ENCODE data around the gene NHEJ1. TPM values are rescaled to one million over a fixed set of nuclear protein-coding genes. Genes with fewer than 3 reads are reported as not detected.

NHEJ1 gene
- total and polyA plus RNA-seq, 2 experiments from 2014 or later: 8.4 to 9.4 TPM

DNA sequence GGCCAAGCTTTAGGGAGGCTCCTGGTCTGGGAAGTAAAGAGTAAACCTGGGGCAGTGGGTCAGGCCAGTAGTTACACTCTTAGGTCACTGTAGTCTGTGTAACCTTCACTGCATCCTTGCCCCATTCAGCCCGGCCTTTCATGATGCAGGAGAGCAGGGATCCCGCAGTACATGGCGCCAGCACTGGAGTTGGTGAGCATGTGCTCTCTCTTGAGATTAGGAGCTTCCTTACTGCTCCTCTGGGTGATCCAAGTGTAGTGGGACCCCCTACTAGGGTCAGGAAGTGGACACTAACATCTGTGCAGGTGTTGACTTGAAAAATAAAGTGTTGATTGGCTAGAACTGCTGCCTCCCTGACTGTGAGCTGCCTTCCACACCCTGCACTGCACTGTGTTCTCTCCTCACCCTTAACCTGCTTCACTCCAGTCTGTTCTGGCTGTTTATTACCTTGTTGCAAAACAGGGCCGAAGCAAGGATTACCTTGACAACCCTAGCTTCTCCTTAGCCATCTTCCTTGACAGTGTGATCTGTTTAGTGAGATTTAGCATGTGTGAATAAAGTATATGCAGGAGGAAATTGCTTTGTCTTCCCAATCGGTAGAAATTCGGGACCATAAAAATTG is 22.6 kb upstream of the NHEJ1 start:
- Histone ChIP-seq H3K9me3 (ENCODE audit: low read depth) (no peaks in the 10 kb centered on the region), H3K27ac (no peak overlapping the region), H3K36me3 (peaks cover 36% of the 10 kb centered on the region), H3K27me3 (no peaks in the 10 kb centered on the region), H3K4me1 (ENCODE audit: low read depth) (peaks cover 4% of the 10 kb centered on the region), H3K4me3 (no peak overlapping the region)
- TF ChIP-seq, protein P1, sequence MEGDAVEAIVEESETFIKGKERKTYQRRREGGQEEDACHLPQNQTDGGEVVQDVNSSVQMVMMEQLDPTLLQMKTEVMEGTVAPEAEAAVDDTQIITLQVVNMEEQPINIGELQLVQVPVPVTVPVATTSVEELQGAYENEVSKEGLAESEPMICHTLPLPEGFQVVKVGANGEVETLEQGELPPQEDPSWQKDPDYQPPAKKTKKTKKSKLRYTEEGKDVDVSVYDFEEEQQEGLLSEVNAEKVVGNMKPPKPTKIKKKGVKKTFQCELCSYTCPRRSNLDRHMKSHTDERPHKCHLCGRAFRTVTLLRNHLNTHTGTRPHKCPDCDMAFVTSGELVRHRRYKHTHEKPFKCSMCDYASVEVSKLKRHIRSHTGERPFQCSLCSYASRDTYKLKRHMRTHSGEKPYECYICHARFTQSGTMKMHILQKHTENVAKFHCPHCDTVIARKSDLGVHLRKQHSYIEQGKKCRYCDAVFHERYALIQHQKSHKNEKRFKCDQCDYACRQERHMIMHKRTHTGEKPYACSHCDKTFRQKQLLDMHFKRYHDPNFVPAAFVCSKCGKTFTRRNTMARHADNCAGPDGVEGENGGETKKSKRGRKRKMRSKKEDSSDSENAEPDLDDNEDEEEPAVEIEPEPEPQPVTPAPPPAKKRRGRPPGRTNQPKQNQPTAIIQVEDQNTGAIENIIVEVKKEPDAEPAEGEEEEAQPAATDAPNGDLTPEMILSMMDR (IDR thresholded peaks at IDR 0.05; ENCODE audit: low read depth, low read length): no peak
- no peak for DNase-seq (ENCODE audit: low read depth in 1 of 2, low spot score in 1 of 2)

DNA sequence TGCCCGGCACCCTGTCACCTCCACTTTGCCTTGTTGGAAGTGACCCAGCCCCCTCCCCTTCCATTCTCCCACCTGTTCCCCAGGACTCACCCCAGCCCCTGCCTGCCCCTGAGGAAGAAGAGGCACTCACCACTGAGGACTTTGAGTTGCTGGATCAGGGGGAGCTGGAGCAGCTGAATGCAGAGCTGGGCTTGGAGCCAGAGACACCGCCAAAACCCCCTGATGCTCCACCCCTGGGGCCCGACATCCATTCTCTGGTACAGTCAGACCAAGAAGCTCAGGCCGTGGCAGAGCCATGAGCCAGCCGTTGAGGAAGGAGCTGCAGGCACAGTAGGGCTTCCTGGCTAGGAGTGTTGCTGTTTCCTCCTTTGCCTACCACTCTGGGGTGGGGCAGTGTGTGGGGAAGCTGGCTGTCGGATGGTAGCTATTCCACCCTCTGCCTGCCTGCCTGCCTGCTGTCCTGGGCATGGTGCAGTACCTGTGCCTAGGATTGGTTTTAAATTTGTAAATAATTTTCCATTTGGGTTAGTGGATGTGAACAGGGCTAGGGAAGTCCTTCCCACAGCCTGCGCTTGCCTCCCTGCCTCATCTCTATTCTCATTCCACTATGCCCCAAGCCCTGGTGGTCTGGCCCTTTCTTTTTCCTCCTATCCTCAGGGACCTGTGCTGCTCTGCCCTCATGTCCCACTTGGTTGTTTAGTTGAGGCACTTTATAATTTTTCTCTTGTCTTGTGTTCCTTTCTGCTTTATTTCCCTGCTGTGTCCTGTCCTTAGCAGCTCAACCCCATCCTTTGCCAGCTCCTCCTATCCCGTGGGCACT is 21.9 kb upstream of the NHEJ1 start:
- Histone ChIP-seq H3K27me3 (no peaks in the 10 kb centered on the region), H3K9me3 (ENCODE audit: low read depth) (no peaks in the 10 kb centered on the region), H3K27ac (no peak overlapping the region), H3K4me3 (no peak overlapping the region), H3K36me3 (peaks cover 36% of the 10 kb centered on the region), H3K4me1 (ENCODE audit: low read depth) (peaks cover 4% of the 10 kb centered on the region)
- TF ChIP-seq, protein P1 (IDR thresholded peaks at IDR 0.05; ENCODE audit: low read depth, low read length): no peak
- DNase-seq (ENCODE audit: low read depth in 1 of 2, low spot score in 1 of 2): no peak

DNA sequence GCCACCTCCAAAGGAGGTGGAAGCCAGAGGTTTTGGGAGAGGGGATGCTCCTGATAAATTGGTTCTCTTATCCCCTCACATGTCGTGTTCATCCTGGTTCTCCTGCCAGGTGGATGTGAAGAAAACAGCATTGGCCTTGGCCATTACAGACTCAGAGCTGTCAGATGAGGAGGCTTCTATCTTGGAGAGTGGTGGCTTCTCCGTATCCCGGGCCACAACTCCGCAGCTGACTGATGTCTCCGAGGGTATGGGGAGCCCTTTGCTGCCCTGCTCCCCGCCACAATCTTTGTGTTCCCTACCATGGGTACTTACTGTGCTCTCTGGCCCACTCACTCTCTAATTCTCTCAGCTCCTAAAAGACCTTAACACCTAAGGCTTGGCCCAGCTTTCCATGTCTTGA is 20.9 kb upstream of the NHEJ1 start:
- H3K36me3 ChIP-seq: peaks cover 36% of the 10 kb centered on the region

DNA sequence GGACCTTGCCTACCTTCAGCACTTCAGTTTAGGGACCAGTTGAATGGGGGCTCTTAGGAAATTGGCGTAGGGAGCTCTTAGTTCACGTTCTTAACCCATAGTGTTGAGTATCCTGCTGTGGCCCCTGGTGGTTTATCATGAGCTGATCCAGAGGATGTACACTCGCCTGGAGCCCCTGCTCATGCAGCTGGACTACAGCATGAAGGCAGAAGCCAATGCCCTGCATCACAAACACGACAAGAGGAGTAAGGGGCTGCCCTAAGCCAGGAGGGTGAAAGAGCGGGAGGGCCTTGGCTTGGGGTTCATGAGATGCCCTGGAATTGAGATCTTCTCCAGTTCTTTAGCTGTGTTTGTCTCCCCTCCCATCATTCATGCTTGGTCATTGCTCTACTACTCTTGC is 20.3 kb upstream of the NHEJ1 start:
- Histone ChIP-seq H3K4me1 (ENCODE audit: low read depth) (peaks cover 4% of the 10 kb centered on the region), H3K9me3 (ENCODE audit: low read depth) (no peaks in the 10 kb centered on the region), H3K27ac (no peak overlapping the region), H3K36me3 (peaks cover 36% of the 10 kb centered on the region), H3K4me3 (no peak overlapping the region), H3K27me3 (no peaks in the 10 kb centered on the region)
- TF ChIP-seq, protein P1 (IDR thresholded peaks at IDR 0.05; ENCODE audit: low read depth, low read length): no peak
- DNase-seq (ENCODE audit: low read depth in 1 of 2, low spot score in 1 of 2): no peak

More for the DNA sequence above, 20.9 kb upstream of the NHEJ1 start:
- no peak for DNase-seq (ENCODE audit: low read depth in 1 of 2, low spot score in 1 of 2)
- Histone ChIP-seq H3K27me3 (no peaks in the 10 kb centered on the region), H3K4me1 (ENCODE audit: low read depth) (peaks cover 4% of the 10 kb centered on the region), H3K27ac (no peak overlapping the region), H3K4me3 (no peak overlapping the region), H3K9me3 (ENCODE audit: low read depth) (no peaks in the 10 kb centered on the region)
- TF ChIP-seq, protein P1 (IDR thresholded peaks at IDR 0.05; ENCODE audit: low read depth, low read length): no peak

DNA sequence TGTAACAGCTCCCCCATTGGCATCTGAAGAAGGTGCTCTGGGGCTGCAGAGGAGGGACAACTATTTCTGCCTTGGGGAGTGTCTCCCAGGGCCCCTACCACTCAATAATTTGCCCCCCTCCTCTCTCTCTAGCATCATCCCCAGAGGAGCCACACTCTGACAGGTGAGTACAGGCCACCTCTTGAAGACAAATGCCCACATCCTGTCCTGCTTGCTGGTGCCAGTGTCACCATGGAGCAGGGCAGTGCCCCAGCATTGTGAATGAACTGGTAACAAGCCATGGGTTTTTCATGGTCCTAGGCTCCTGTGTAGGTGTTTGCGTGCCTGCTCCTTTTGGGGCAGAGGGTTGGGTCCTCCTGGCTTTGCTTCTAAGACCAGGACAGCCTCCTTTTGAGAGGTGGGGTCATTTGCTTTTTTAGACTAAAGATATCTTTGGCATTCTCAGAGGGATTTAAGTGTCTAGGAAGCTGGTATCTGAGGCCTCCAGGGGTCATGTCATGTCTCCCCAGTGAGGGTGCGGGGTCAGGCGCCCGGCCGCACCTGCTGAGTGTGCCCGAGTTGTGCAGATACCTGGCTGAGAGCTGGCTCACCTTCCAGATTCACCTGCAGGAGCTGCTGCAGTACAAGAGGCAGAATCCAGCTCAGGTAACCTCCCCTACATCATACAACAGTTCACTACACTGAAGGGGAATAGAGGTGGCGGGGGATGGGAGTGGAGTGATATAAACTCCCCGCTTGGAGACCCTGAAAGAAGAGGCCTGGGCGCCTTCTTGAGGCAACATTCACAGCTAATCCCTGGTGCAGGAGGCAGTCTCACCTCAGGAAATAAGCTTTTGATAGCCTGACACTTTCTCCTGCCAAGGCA is 19.2 kb upstream of the NHEJ1 start:
- H3K9me3 ChIP-seq (ENCODE audit: low read depth): no peaks in the 10 kb centered on the region
- H3K36me3 ChIP-seq: peaks cover 36% of the 10 kb centered on the region
- no peak overlapping the region for H3K4me3 ChIP-seq
- DNase-seq (ENCODE audit: low read depth in 1 of 2, low spot score in 1 of 2): no peak
- peaks cover 4% of the 10 kb centered on the region for H3K4me1 ChIP-seq (ENCODE audit: low read depth)
- no peak overlapping the region for H3K27ac ChIP-seq
- H3K27me3 ChIP-seq: no peaks in the 10 kb centered on the region
- TF ChIP-seq, protein P1 (IDR thresholded peaks at IDR 0.05; ENCODE audit: low read depth, low read length): no peak
